GM21529 (cell line): ENCODE data around the gene XPC.

Experiments used
- ATAC-seq: cut with Tn5 transposase; IDR thresholded peaks from one replicate; pipeline ENCODE4 v1.9.1; 2021; ENCODE audit not compliant: unreplicated experiment

The XPC gene

DNA sequence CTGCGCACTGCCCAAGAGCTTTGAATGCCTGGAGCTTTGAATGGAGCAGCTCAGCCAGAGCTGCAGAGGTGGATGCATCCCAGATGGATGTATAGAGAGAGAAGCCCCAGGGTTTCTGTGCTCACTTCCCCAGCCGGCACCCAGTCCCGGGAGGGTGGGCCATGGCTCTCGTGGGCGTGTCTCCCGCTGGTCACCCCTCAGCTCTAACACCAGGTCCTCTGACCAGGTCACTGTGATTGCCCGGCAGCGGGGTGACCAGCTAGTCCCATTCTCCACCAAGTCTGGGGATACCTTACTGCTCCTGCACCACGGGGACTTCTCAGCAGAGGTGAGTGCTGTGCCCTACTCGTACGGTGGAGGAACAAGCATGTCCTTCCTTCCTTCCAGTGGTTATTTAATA is 42.8 kb downstream of the XPC start:
- no peak for ATAC-seq

DNA sequence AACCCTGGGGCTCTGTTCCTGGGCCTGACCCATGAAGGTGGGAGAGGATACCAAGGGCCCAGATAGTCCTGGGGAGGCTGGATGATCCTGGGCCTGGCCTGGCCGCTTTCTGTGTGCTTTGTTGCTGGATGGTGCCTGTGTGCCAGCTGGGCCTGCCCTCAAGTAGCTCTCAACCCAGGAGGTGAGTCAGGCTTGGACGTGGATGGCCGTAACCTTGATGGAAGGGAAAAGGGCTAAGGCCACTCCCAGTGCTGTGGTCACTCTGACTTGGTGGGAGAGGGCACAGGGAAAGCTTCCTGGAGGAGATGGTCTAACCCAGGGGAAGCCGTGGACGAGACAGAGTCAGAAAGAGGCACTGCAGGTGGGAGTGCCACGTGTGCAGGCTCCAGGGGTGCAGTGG is 44.1 kb downstream of the XPC start:
- ATAC-seq, result no peak

DNA sequence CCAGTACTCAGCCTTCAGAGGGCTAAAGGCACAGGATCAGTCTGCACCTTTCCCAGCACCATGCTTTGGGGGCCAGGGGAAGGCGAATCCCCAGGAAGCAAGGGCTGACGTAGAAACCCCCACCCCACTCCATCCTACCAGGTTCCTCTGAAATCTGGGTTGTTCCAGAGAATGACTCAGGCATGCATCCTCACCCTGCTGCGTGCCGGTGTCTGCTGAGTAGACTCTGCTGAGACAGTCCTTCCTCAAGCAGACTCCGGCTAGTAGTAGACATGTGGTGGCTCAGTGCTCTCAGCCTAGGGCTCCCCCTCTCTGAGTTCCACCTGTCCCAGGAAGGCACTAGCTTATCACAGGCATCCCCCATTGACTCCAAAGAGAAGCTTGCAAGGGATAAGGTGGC is 44.5 kb downstream of the XPC start:
- ATAC-seq, result no peak

DNA sequence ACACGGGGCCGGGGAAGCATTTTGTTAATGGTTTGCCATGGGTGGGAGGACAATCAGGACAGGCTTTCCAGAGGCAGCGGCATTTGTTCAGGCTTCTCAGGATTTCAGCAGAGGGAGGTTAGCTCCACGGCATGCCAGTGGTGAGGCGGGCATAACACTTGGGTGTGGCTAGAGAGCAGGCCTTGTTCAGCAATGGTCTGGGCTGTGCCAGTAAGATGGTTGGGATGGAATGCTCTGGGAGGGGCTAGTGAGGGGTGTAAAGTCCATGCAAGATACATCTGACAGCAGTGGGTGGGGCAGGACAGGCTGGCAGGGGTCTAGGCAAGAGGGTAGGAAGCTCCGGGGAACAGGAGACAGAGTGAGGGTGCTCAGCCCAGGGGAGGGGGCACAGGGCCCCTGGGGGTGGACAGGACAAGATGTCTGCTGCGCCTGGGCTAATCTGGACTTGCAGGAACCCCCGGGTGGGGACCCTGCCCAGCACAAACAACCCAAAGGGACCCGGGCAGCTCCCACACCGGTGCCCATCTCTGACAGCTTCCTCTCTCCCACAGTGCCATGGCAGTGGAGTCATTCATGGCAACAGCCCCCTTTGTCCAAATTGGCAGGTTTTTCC is 45.1 kb downstream of the XPC start:
- no peak for ATAC-seq

DNA sequence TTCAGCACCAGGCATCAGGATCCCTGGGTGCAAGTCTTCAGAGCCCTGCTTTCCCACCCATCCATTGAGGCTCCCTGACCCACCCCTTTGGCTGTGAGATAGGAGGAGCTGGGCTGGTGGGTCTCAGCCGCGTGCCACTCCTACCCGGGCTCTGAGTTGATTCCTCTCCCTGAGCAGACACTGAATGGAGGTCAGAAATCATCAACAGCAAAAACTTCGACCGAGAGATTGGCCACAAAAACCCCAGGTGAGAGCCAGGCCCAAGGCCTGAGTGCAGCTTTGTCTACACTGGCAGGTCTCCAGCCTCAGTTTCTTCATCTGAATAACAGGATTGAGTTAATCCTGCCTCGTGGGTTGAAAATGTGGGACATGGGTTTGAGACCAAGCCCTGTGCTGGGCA is 45.7 kb downstream of the XPC start:
- ATAC-seq, result no peak

DNA sequence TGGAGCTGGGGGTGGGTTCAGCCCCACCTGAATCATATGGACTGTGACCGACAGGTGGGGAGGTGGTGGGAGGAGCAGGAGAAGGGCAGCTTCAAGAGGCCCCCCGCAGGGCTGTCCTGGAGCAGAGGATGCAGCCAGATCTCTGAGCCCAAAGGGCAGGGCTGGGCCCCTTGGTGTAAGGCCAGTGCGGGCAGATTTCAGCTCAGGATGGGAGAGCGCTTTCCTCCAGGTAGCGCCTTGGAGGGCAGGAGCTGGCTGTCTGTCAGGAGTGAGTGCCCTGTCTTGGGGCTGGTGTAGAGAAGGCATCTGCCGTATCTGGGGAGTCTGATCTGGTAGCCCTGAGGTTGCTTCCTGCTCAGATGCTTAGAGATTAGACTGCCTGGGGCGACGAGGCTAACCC is 46.3 kb downstream of the XPC start:
- no peak for ATAC-seq

DNA sequence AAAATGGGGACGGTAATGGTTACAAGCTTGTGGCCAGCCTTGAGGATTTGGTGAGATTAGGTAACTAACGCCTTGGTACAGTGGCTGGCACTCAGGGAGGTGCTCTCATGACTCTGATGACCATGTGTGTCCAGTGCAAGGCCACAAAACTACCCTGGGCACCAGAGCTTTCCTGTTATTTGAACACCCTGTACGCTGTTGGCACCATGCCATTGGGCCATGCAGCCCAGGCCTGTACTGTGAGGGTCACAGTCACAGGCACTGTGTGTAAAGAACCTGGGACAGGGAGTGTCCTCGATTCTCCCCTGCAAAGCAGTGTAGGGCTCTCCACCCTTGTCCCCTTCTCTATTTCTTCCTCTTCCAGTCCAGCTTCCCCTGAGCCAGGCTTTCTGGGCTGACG is 47.3 kb downstream of the XPC start:
- no peak for ATAC-seq

DNA sequence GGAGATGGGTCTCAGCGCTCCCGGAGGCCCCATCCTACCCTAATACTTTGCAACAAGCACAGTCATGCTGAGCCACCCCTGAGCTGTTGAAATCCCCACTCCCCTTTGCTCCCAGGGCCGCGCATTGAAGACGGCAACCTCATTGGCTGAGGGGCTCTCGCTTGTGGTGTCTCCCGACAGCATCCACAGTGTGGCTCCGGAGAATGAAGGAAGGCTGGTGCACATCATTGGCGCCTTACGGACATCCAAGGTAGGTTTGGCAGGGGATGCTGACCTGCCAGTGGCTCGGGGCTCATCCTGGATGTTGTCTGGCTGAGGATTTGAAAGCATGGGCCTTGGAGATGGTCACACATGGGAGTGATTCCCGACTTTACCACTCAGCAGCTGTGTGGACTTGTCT is 47.7 kb downstream of the XPC start:
- no peak for ATAC-seq

DNA sequence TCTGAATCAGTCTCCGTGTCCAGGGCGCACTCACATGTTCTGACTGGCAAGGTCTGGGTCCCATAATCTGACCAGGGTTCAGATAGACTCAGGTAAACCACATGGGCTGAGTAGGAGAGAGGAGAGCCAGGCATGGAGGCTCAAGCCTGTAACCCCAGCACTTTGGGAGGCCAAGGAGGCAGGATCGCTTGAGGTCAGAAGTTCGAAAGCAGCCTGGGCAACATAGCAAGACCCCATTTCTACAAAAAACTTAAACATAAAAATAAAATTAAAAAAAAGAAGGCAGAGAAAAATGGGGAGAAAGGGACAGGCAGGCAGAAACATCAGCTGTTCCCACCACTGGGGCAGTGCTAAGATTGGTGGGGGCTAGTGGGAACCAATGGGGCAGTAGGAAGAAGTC is 48.2 kb downstream of the XPC start:
- no peak for ATAC-seq

DNA sequence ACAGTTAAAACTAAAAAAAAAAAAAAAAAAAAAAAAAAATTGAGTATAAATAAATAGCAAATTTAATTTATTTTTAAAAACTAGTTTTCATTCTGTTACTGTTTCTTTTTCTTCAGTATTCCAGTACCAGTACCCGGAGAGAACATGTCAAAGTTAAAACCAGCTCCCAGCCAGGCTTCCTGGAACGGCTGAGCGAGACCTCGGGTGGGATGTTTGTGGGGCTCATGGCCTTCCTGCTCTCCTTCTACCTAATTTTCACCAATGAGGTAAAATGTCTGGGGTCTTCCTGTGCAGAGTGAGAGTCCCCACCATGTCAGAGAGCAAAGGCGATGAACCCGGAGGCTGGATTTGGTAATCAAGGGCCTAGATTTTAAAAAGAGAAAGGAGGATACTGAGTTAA is 49.1 kb downstream of the XPC start:
- no peak for ATAC-seq

DNA sequence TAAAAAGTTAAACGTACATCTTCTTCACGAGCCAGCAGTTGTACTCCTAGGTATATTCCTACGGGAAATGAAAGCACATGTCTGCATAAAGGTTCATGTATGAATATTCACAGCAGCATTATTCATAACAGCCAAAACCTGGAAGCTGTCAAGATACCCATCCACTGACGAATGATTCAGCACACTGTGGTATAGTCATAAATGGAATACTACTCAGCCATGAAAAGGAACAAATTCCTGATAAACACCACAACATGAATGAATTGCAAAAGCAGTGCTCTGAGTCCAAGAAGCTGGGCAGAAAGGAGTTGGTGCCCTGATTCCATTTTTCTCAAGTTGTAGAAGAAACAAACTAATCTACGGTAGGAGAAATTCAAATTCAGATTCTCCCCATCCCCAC is 49.7 kb downstream of the XPC start:
- ATAC-seq, result no peak

DNA sequence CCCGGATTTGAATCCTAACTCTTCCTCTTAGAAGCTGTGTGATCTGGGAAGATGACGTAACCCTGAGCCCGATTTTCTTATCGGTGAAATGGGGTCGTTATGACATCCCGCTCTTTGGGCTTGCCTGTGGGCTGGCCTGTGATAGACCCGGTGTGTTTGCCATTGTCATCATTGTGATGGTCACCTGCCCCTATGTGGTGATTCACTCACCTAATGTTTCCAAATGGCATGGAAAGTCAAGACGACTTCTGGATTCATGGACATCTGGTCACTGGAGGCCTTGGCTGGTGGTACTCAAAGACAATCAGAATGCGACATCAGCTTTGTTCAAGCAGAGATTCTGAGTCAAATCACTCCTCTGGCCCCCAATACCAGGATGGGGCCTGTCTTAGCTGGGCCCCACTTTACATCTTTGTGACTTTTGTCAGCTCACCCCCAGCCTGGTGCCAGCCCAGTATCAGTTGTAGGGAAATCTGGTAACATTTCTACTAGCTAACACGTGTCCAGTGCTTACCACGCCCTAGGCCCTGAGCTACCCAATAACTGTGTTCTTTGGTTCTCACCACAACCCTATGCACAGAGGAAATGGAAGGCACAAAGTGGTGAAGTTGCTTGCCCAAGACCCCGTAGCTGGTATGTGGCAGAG is 50.8 kb downstream of the XPC start:
- ATAC-seq, result no peak

DNA sequence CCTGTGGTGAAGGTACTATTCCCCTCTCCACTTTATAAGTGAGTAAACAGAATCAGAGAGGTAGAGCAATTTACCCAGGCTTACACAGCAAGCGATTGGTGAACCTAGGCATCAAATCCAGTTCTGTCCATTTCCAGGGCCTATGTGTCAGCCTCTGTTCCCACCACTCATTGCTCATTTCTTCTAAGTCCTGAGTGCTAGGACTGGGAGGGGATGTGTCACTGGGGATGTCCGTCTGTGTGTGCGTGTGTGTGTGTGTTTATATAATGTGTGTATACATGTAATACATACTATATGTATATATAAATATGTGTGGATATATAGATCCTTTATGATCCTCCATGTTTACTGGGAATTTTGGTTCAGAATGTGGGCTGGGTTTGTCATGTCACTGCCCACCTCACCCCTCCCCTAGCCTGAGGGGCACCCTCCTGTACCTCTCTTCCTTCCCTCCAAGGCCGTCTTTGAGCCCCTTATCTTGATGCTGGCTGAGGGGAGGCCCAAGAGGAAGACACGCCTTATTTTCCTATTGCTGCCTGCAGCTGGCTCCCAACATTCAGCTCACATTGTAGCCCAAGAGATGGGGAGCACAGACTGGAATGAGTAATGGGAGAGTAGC is 51.4 kb downstream of the XPC start:
- ATAC-seq, result no peak

DNA sequence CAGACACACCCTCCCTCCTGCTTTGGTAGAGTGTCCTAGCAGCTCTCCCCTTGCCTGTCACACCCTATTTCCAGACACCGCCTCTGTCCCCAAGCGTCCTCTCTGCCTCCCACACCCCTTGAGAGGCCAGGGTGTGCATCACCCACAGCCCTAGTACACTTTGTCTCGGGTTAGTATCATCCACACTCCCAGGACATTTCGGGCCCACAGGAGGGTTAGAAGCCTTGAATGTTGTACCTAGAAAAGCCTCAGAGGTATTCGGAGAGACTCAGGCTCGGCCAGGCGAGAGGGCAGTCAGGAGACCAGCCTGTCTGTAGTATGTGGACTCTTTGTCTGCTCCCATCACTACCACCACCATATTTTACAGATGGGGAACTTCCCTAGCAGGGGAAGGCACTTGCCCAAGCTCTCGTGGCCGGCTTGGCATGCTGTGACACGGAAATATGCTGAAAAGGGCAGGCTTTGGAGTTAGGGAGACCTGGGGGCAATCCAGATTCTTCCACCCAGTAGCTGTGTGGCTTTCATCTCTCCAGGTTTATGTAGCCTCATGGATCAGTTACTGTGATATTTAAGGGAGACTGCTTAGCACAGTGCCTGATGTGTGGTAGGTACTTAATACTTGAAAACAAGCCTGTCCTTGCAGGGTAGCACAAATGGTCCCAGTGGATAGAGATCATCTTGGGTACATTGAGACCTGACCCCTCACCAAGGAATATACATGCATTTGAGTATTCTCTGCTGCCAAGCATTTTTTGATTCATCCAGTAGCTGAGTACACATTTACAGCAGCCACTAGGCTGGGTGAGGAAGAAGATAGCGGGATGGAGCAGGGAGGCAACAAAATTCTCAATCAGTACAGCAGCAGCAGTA is 52.1 kb downstream of the XPC start:
- ATAC-seq, result no peak

DNA sequence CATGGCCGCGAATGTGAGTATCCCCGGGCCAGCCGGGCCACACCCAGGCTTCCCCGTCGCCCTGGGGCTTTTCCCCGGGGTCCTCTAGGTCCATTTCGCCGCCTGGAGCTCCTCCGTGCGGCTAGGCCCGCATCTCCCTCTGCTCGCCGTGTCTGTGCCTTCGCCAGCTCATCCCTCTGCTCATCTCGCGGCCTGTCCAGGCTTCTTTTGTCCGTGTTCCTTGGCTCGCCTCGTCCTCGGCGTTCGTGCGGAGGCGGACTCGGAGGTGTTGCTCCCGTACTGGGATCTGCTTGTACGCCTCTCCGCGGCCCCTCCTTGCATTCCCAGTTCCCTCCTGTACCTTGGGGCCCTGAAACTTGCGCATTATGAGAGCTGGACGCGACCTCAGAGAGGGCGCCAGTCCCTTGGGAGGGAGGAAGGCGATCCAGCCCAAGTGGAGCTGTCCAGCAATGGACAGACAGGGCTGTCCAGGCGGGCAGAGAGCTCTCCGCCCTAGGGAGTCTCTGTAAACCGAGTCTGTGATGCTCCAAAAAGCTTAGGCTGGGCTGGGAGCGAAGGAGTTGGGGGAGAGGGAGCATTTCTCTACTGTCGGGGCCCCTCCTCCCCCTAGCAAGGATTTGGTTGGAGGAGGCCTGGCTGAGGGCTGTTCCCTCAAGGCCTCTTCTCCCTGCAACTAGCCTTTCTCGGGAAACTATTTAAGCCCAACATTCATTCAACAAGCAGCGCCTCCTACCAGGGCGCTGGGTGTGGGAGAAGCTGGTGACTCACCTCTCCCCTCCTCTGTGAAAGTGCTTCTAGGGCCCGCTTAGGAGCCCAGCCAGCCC is 53.0 kb downstream of the XPC start:
- ATAC-seq, result peak; percentile 23

DNA sequence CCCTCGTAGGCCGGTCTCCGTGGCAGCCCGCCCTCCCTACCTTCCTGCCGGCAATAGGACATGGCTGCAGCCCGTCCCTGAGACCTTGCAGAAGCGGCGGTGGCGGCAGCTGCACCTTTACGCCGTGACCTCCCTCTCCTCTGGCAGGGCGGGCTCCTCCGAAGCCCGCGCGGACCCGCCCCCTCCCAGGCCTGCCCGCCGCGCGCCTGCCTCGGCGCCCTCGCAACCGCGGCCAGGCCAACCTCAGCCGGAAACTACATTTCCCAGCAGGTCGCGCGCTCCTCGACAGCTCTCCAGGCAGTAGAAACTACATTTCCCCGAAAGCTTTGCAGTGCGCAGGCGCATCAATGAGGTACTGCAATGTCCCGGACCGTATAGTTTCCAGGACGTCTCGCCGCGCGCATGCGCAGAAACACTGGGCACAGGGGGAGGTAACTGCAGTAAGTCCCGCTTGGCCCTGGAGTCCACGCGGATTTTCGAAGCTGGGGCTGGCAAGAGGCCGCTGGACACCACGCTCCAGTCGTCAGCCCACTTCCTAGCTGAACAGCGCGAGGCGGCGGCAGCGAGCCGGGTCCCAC is 53.7 kb downstream of the XPC start, which contains the start of the genes CHCHD4 and TMEM43:
TSS of gene CHCHD4 (minus strand) at position 256 of the 578 bp plus-strand sequence. CDS start at position 62, 194 bp downstream.
TSS of gene TMEM43 (plus strand) at position 438 of the 578 bp plus-strand sequence. CDS start 142 bp downstream, outside the sequence.
- peak; percentile 86 for ATAC-seq

DNA sequence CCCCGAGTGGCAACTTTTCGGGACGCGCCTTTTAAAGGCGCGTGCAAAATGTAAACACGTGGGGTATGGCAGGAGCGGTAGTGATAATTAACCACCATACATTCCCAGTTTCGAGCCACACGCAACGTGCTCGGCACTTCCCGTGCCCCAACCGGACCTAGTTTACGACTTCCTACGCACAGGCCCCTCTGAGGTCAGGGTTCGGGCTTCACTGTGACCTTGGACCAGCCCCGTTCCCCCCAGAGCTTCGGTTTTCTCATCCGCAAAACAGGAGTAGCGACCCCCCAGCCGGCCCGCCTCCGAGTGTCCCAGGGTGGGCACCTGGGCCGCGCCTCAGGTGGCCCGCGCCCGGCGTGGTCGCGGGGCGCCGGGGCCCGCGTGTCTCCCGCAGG is 54.2 kb downstream of the XPC start:
- peak; percentile 55 for ATAC-seq

DNA sequence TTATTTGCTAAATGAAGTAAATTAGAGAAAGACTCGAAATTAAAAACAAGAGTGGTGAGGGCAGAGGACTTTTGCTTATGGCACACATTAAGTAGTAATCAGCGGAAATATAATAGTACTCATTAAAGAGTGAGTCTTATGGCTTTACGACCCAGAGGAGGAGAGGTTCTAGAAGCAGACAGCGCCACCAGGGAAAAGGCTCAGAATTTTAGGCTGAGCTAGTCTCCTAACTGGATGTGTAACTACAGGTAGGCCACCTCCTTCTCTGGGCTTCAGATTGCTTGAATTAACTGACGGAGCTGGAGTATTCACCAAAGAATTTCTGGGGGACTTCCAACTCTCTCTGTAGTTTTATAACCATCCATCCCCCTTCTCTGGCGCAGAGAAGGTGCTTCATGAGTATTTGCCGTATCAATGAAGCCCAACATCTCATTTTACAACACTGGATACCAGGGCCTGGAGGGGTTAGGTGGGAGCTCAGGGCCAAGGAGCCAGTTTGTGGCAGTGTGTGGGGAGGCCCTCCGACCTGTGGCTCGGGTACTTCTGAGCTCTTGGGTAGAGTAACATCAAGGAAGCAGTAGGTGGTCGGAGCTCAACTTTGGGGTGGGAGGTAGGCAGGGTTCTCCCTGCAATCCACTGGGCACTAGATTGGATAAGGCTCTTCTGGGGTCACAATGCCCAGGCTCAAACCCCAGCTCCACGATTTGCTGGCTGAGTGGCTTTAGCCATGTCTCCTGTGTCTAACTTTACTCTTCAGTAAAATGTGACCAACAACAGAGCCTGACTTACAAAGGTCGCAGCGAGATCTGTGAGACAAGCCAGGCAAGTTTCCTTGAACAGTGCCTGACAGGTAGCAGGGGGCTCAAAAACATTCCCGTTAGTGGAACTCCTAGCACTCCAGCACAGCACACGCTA is 54.8 kb downstream of the XPC start:
- no peak for ATAC-seq

DNA sequence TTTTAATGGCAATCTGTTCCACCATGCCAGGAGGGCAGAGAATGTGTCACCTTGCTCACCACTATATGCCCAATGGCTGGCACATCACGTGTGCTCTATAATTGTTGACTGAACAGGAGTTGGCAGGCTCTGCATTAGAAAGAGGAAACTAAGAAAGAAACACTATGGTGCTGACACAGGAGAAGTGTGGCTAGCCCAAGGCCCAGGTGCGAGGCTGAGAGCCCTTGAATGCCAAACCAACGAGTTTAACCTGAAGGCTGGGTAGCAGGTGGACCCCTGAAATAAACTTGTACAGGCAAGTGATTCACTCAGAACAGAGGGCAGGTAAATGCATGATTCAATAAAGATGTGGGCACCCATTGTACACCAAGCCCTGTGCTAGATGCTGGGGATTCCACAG is 56.1 kb downstream of the XPC start:
- no peak for ATAC-seq
